HG03439 (cell line): ENCODE measurements around the gene PRODH.
"Not testable (repeated sequence)": the region's sequence is repeated elsewhere in the genome, so short reads cannot be mapped to it uniquely, and the experiment has no call there.

Experiments
- ATAC-seq: cut with Tn5 transposase; IDR thresholded peaks from one replicate; pipeline ENCODE4 v1.9.1; 2021; ENCODE audit warnings: mild to moderate bottlenecking, moderate library complexity; ENCODE audit not compliant: unreplicated experiment

The PRODH gene

DNA sequence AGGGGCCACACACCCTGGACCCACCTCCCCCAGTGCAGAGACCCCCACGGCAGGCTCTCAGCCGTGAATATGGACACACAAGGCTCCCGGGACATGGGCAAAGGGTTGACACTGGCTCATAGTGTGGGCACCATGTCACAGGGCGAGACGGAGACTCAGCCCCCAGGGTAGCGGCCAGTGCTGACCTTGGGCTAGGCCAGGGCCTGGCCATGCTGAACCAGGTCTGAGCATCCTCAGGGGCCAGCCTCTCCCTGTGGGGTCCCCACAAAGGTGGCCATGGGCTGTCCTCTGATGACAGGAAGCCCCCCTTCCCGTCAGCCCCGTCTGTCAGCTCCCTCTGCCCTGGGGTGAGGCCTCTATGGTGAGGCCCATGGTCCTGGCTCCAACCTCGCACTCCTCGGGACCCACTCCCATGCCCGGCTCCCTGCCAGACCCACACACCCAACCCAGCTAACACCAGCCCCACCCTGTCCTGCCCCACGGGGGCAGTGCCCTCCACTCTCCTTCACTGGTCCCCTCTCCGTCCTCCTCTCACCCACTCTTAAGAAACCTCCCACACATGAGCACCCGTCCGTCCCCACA lies 19.0 kb upstream of the PRODH start:
- ATAC-seq: no peak

DNA sequence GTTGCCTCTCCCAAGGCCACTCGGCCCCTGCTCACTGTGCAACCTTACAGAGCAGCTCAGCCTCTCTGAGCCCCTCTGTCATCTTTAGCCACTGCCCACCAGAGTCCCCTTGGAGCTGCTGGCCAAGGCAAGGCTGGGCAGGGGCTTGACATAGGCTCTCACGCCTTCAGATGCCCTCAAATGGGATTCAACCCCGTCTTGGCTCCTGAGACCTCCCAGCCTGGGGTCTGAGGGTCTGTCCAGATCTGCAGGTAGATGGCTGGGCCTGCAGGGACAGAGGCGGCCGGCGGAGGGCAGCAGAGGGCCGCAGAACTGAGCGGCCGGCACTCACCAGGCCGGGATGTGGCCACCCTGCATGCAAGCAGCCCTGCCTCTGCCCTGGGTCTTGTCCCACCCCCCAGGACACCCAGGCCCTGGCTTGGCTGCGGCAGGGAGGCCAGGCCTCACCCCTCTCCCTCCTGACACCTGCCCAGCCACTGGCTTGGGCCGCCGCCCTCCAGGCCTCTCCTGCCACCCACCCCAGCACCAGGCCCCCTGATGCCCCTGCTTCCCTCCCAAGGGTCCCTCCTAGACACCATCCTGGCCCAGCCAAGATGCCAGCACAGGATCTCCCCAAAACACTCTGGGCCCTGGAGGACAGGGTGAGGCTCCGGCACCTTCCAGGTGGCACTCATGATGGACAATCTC lies 18.4 kb upstream of the PRODH start:
- not testable (repeated sequence) for ATAC-seq

DNA sequence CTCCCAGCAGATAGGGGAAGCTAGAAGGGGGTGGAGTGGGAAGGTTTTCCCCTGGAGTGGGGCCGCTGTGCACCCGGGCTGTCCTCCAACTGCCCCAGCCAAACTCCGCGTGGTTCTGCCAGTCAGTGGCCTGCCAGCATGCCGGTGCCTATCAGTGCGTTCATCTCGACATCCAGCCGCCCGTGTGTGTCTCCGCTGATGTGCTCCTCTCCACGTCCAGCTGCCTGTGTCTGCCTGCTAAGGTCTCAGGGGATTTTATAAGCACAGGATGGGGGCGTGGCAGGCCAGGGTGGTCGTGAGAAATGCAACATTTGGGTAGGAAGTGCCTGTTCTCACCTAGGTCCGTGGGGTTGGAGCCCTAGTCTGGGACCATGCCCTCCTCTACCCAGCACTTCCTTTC lies 17.0 kb upstream of the PRODH start:
- ATAC-seq: not testable (repeated sequence)

DNA sequence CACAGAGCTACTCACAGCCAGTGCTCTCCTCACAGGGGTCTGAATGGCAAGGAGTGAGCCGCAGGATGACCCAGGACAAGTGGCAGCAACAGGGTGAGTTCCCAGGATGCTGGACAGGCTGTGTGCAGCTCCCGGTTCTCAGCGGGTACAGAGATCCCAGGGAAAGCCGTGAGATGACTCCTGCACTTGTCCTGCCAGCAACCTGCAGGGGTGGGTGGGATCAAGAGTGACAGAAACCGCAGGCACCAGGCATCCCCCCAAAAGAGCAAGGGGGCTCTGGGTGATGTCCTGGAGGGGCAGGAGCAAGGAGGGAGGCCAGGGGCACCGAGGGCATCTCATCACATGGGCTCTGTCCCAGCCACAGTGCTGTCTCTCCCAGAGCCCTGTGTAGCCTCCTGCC lies 15.9 kb upstream of the PRODH start:
- no peak for ATAC-seq

DNA sequence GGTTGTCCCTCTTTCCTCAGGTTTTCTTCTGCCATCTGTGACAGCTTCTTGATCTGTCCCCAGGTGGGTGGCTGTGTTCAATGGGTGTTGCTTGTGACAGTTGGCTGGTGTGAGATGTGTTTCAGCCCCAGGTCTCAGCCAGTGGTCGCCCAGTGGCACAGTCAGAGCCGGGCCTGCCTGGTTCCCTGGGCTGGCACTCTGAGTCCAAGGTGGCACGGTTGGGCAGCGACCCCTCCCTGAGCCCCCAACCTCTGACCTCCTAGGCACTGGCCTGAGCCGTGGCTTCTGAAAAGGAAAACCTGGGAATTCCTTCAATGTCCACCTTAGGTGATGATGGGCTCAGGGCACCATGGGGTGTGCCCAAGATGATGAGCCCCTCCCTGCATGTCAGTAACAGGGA lies 14.0 kb upstream of the PRODH start:
- ATAC-seq: no peak

DNA sequence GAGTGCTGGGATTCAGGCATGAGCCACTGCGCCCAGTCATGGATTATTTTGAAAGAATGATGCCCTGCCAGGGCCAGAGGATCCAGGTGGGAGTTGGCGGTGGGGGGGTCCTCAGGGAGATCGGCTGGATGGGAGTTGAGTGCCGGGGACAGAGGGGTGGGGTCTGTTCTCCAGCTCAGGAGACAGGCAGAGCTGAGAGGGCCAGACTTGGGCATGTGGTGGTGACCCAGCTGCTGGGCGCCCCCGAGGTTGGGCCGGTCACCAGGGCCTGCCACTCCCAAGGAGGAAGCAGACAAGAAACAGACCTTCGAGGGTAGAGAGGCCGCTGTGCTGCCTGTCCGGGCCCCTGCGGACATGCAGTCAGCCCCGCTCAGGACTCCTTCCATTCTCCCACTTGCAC lies 11.8 kb upstream of the PRODH start:
- no peak for ATAC-seq

DNA sequence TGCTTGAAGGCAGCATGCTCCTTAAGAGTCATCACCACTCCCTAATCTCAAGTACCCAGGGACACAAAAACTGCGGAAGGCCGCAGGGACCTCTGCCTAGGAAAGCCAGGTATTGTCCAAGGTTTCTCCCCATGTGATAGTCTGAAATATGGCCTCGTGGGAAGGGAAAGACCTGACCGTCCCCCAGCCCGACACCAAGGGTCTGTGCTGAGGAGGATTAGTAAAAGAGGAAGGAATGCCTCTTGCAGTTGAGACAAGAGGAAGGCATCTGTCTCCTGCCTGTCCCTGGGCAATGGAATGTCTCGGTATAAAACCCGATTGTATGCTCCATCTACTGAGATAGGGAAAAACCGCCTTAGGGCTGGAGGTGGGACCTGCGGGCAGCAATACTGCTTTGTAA lies 11.0 kb upstream of the PRODH start:
- not testable (repeated sequence) for ATAC-seq

DNA sequence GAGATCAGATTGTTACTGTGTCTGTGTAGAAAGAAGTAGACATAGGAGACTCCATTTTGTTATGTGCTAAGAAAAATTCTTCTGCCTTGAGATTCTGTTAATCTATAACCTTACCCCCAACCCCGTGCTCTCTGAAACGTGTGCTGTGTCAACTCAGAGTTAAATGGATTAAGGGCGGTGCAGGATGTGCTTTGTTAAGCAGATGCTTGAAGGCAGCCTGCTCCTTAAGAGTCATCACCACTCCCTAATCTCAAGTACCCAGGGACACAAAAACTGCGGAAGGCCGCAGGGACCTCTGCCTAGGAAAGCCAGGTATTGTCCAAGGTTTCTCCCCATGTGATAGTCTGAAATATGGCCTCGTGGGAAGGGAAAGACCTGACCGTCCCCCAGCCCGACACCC lies 2.6 kb upstream of the PRODH start:
- ATAC-seq: not testable (repeated sequence)

DNA sequence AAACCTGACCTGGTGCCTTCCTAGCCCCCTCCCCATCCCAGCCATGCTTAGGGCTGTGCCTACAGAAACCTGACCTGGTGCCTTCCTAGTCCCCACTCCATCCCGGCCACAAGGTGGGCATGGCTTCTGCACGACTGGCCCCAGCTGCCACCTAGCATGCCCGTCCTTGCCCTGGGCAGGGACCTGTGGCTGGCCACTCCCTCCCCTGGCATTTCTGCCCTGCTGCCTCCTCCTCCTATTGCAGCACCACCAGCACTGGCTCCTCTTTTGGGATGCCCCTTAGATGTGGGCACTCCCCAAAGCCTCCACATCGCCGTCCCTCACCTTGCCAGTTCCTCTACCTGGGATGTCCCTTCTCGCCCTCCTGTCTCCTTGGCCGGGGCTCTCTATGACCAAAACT lies 1.4 kb downstream of the PRODH start:
- ATAC-seq: not testable (repeated sequence)

DNA sequence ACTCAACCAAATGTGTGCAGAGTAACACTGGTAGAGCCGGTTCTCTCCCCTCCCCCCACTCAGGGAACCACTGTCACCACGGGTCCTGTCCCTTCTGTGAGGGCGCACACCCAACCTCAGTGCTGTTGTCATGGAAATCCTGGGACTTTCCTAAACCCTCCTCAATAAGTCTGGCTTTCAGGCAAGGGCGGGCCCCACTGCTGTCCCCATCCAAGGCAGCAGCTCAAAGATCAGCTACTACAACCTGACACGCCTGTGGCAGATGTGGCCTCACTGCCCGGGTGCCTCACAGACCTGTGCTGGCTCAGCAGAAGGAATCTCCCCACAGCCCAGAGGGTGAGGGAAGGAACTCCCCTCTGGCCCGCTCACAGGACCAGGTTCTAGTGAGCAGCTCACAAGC lies 2.2 kb downstream of the PRODH start:
- no peak for ATAC-seq

DNA sequence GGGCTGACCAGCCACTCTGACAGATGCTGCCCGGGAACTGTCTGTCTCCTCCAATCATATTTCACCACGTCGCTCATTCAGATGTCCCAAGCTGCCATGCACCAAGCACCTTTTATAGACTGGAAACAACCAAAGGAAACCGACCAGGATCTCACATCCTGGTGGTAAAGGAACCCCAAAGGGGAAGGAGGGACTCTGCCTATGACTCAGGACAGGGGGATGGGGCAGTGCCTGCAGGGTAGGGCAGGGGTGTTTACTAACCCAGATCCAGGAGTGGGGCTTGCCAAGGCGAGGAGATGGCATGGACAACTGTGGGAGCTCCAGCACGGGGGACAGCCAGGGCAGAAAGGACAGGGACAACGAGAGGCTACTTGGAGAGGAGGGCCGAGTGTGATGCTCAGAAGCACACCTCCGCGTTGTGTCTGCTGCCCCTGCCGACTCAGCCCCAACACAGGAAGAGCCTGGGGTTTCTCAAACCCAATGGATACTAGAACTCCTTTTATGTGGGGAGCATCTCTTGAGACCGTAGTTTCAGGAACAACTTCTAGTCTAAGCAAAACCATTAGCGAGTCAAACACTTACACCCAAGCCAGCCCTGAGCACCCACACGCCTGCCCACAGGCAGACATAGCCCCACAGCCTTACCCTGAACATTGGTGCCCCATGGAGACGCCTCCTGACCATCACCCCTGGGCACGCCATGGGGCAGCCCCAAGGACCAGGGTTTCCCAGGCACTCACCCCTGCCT lies 4.0 kb downstream of the PRODH start:
- ATAC-seq: no peak

DNA sequence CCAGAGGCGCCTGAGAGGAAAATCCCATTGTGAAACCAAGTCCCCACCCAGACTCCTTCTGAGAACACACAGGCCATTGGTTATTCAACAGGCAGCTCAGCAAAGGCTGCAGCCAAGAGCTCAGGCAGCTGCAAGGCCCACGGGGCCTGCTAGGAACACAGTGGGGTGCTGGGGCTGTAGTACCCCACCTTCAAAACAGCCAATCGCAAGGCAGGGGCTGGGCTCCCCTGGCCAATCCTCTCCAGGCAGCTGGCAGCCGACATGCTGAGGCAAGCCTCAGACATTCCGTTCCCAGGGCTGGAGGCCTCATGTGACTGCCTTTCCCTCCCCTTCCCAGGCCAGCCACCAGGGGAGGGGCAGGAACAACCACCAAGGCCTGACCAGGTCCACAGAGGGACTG lies 6.6 kb downstream of the PRODH start:
- no peak for ATAC-seq

DNA sequence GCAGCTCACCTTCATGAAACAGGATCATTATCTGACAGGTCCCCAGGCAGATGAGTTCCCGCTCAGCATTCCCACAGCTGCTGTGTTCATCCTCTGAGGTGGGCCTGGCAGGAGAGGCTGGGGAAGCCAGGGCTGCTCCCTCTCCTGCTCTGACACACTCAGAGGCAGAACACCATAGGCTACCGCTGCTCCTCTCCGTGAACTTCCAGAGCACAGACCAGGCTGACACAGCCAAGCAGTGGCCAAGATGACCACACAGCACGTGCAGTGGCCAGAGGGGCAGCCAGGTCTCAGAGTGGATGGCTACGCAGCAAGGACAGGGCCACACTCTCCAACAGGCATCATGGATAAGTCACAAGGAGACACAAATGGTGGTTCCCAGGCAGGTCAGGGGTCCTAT lies 8.5 kb downstream of the PRODH start:
- ATAC-seq: no peak

DNA sequence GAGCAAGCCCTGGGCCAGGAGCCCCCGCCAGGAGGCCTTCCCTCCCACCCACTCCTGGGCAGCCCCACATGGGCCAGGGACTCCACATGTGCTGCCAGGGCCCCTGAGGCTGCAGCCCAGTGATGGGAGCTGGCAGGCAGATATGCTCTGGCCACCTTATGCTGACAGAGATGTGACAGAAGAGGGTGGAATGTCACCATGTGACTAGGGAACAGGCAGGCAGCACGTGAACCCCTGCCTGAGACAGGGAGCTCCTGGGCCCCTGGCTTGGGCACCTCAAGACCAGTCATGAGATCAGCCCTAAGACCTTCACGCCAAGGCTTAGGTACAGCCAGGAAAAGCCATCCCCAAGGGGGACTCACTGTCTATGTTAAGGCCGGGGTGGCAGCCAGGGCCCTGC lies 9.1 kb downstream of the PRODH start:
- ATAC-seq: no peak

DNA sequence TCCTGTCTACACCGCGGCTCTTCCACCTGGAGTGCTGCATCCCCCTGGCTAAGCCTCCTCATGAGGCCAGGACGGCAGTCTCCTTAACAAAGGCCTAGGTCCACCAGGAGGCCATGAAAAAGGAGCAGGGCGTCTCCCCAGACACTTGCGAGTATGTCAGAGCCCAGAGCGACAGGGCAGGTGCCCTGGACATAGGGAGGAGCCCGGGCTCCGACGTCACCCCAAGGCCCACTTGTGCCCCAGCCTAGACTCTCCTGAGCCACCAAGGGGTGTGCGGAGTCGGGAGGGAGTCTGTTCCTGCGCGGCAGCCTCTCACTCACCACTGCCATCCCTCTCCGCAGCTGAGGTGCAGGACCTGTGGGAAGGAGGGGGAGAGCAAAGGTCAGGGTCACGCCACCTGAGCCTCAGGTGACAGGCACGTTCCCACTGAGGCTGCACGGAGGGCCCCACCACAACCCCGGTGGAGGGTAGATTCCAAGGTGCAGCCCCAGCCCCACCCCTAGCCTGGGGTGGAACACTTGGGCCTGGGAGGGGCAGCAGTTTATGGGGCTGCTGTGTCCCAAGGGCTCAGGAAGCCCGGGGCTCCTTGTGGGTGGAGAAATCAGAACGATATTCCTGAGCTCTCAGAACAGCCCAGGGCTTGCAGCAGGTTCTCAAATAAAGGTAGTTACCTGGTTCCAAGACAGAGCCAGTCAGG lies 10.6 kb downstream of the PRODH start:
- no peak for ATAC-seq

DNA sequence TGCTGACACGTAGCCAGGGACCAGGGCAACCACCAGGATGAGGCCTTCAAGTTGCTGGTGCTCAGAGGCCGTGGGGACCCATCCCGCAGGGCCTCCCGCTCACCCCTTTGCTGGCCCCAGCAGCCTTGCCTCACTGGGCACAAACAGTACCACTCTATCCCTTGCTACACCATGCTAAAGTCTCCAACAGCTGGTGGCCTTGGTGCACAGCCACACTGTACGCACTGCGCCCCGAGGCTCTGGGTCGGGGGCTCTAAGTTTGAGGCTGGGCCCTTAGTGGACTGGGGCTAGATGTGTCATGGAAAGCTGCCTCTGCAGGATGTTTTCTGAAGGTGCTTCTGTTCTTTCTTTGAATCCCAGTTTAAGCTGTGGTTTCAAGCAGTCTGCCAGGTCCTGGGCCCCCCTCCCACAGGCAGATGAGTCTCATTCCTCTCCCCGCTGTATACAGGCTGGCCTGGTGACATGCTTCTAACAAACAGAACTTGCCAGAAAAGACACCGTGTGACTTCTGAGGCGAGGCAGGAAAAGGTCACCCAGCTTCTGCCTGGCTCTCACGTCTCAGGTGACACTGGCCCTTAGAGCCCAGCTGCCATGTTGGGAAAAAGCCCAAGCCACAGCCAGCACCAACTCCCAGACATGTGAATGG lies 15.7 kb downstream of the PRODH start:
- ATAC-seq: not testable (repeated sequence)

DNA sequence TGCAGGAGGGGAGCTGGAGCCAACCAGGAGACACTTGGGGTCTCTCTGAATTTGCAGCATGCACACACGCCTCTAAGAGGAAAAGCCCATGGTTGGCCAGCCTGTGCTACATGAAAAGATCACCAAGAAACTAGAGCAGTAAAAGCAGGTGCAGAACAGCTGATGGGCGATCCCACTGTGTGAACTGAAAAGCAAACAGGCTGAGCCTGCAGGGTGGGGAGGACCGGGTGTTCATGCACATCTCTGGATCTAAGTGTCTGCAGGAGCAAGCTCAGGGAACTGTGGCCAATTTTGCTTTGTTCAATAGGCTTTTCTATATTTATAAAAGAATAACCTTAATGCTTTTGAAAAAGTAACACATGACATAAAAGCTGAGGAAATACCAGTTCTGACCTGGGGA lies 18.3 kb downstream of the PRODH start:
- not testable (repeated sequence) for ATAC-seq

DNA sequence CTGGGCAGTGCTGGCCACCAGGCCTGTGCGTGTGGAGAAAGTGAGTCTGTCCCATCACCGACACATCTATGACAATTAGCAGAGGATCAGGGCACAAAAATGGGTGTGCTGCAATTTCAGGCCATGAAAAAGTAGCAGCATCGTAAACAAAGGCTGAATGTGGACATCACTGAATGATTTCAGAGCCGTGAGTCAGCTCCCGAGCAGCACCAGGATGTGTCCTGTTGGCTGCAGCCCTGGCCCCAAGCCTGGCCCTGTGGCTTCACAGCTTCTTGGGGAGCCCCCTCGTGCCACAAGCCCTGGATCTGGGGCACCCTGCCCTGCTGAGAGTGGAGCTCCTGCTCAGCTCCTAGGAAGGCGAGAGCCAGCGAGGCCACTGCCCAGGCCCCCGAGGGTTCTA lies 20.5 kb downstream of the PRODH start:
- ATAC-seq: not testable (repeated sequence)

DNA sequence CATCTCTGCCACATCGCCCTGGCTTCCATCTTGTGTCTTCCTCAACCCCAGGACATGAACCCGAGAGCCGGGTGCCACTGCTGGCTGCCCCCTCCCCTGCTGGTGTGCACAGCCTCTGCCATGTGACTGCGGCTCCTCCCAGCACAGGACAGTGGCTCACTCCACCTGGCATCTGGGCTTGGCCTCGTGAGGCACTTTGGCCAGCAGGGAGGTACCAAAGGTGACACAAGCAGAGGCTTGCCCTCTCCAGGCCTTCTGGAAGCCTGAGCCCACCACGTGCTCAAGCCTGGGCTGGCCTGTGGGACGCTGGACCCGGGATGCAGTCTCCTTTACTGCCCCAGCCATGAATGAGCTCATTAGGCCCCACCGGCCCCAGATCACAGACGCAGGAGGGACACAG lies 21.5 kb downstream of the PRODH start:
- ATAC-seq: not testable (repeated sequence)

DNA sequence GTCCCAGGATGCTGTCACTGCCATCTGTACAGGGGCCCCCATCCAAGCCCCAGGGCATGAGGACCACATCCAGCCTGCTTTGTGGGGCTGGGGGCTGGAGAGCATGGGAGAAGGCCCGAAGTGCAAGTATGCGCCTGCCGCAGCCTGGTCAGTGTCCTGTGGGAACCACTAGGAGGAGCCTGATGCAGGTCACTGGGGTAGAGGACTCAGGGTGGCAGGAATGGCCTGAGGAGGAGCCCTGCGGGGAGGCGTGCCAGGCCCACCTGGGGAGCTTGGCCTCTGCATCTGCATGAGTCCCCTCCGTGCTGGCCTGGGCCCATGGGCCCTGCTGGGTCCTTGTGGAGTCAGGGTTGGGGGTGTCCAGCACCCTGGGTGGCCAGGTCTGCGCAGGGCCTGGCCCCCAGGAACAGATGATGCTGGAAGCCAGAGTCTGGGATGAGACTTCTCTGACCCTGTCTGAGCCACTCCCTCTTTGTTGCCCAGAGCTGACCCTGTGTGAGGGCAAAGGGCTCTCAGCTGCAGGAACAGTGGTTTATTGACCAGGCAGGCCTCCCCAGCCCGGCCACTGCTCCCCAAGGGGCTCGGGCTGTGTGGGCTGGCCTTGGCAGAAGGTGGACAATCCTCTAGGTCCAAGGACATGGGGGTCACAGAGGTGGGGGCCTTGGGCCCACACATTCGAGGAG lies 23.7 kb downstream of the PRODH start:
- ATAC-seq: not testable (repeated sequence)

DNA sequence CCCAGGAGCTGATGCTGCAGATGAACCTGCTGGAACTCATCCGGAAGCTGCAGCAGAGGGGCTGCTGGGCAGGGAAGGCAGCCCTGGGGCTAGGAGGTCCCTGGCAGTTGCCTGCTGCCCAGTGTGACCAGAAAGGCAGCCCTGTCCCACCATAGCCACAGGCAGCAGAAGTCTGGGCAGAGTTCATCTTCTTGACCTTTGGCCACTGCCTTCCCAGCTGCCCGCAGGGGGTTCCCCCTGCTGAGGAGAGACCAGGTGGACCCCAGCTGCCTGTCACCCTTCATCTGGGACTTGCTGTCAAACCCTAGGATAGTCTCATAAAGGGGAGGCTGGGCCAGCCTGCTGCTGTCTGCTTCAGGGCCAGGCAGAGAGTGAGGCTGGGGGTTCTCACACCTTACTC lies 24.6 kb downstream of the PRODH start:
- not testable (repeated sequence) for ATAC-seq
